AG09319 (cell line): ENCODE data around the gene PPP3CB.

Experiments
- DNase-seq: peaks from one replicate; pipeline ENCODE4 v3.0.0-alpha.2; 2010; ENCODE audit warnings: low read depth; ENCODE audit errors: extremely low read depth
- CTCF ChIP-seq: IDR thresholded peaks from 2 replicates; pipeline ENCODE4 v1.5.1; 2011; ENCODE audit warnings: low read depth, mild to moderate bottlenecking, inconsistent platforms, low read length, moderate library complexity

PPP3CB gene

GRCh38 chr10:73485320-73485719 is 10.5 kb downstream of the PPP3CB start:
- no peak for DNase-seq
- no peak for TF ChIP-seq CTCF

GRCh38 chr10:73480158-73480557 is 15.7 kb downstream of the PPP3CB start:
- no peak for TF ChIP-seq CTCF
- DNase-seq, result no peak

- TF ChIP-seq CTCF, result no peak
- no peak for DNase-seq
Observed at GRCh38 chr10:73478636-73479035, 17.2 kb downstream of the PPP3CB start.

- DNase-seq, result no peak
- no peak for TF ChIP-seq CTCF
Observed at GRCh38 chr10:73471226-73471625, 24.6 kb downstream of the PPP3CB start.

GRCh38 chr10:73469579-73469978 is 26.2 kb downstream of the PPP3CB start:
- TF ChIP-seq CTCF, result no peak
- no peak for DNase-seq

GRCh38 chr10:73467206-73467605 is 28.6 kb downstream of the PPP3CB start:
- TF ChIP-seq CTCF, result no peak
- no peak for DNase-seq

- no peak for DNase-seq
- TF ChIP-seq CTCF, result no peak
Observed at GRCh38 chr10:73465978-73466726, 29.7 kb downstream of the PPP3CB start.
